IPS-15b (cell line): Measurements from ENCODE around the gene SEPTIN7.

Experiments used
- H3K27me3 ChIP-seq: one replicate; pipeline ENCODE4 v1.6.1; 2013; ENCODE audit warnings: low read length; ENCODE audit not compliant: control insufficient read depth, insufficient read depth
- H3K36me3 ChIP-seq: one replicate; pipeline ENCODE4 v1.6.1; 2013; ENCODE audit warnings: low read length; ENCODE audit not compliant: control insufficient read depth, insufficient read depth
- H3K4me1 ChIP-seq: one replicate; pipeline ENCODE4 v1.6.1; 2013; ENCODE audit warnings: mild to moderate bottlenecking, low read length; ENCODE audit not compliant: control insufficient read depth, insufficient read depth
- H3K4me3 ChIP-seq: one replicate; pipeline ENCODE4 v1.5.1; 2013; ENCODE audit warnings: low read depth, low read length
- H3K9ac ChIP-seq: one replicate; pipeline ENCODE4 v1.6.1; 2013; ENCODE audit warnings: low read depth, mild to moderate bottlenecking, low read length
- H3K9me3 ChIP-seq: one replicate; pipeline ENCODE4 v1.6.1; 2013; ENCODE audit warnings: mild to moderate bottlenecking, low read length; ENCODE audit not compliant: control insufficient read depth, insufficient read depth

Gene SEPTIN7

DNA sequence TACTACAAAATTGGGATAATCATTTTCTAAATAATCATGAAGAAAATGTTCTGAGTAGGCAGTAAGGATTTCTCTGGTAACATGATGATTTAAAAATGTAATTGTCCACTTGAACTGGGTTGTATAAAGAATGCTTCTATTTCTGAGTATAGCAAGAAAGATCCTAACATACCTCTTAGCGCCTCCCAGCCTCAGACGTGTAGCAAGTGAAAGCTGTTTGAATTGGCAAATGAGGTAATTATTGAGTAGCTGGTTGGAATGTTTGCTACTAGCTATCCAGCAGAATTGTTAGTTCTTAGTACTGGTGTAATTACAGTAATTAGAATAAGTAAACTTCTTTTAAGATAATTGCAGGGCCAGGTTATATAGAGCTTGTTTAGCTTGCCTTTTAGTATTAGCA, 47.9 kb downstream of the SEPTIN7 start:
- Histone ChIP-seq H3K4me1 (no peaks in the 10 kb centered on the region), H3K9me3 (no peaks in the 10 kb centered on the region), H3K36me3 (no peaks in the 10 kb centered on the region), H3K4me3 (no peak overlapping the region), H3K27me3 (no peaks in the 10 kb centered on the region), H3K9ac (no peak overlapping the region)

DNA sequence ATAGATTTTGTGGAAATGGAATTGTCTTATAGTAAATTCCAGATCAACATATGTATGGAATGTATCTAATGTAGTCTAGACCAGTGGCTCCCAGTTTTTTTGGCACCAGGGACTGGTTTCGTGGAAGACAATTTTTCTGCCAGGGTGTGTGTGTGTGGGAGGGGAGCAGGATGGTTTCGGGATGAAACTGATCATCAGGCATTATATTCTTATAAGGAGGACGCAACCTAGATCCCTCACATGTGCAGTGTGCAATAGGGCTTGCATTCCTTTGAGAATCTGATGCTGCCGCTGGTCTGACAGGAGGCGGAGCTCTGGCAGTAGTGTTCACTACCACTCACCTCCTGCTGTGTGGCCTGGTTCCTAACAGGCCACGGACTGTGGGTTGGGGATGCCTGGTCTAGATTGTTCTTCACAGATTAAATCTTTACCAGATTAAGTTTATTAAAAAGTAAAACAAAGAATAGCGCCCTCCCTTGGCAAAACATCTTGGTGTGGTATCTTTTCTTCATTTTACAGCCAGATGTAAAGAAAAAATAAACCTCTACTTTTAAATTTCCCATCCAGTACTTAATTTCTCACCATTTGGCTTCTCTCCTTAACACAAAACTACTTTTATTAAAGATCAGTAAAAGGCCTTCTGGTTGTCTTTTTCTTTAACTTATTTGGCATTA, 48.4 kb downstream of the SEPTIN7 start:
- no peaks in the 10 kb centered on the region for H3K27me3 ChIP-seq
- no peaks in the 10 kb centered on the region for H3K4me1 ChIP-seq
- no peaks in the 10 kb centered on the region for H3K36me3 ChIP-seq
- no peaks in the 10 kb centered on the region for H3K9me3 ChIP-seq
- H3K4me3 ChIP-seq = no peak overlapping the region
- H3K9ac ChIP-seq = no peak overlapping the region

DNA sequence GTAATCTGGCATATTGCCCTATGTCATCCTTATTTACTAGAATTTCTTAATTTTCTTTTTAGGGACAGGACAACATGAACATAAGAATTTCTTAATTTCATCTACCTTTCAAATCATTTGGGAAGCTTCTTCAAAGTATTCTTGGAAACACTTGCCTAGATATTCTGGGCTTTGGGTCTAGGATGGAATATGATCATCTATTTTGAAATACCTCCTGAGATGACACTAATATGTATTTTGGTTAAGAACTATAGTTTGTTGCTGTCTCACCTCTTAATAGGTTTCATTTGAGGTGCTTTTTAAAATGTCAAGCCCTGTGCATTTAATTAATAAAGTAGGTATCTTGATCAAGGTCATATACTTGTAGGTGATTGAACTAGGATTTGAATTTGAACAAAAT, 49.1 kb downstream of the SEPTIN7 start:
- H3K9ac ChIP-seq = no peak overlapping the region
- H3K4me3 ChIP-seq = no peak overlapping the region
- no peaks in the 10 kb centered on the region for H3K9me3 ChIP-seq
- H3K4me1 ChIP-seq = no peaks in the 10 kb centered on the region
- no peaks in the 10 kb centered on the region for H3K36me3 ChIP-seq
- no peaks in the 10 kb centered on the region for H3K27me3 ChIP-seq
